H7 (cell line): Measurements from ENCODE around the gene PLXNA4. TPM values are rescaled to one million over a fixed set of nuclear protein-coding genes. Genes with fewer than 3 reads are reported as not detected.

Experiments used
- DNase-seq: peaks from one replicate; pipeline ENCODE4 v3.0.0; 2012
- H3K27me3 ChIP-seq: 2 replicates; pipeline ENCODE4 v1.6.0; 2011; ENCODE audit warnings: mild to moderate bottlenecking, low read length; ENCODE audit not compliant: control insufficient read depth, insufficient read depth
- H3K36me3 ChIP-seq: replicated peaks from 2 replicates; pipeline ENCODE4 v1.5.1; 2011; ENCODE audit warnings: low read length; ENCODE audit not compliant: control insufficient read depth, insufficient read depth
- H3K4me3 ChIP-seq: 2 replicates; pipeline ENCODE4 v1.5.1; 2011; ENCODE audit warnings: low read depth, mild to moderate bottlenecking, control low read depth, low read length, moderate library complexity; ENCODE audit not compliant: insufficient read depth
- total RNA-seq: library from RNA; depleted of rRNA; stranded (reverse); fragments of >200 nt; shearing (Covaris generic); gene quantifications from 2 replicates; pipeline ENCODE4 v1.2.3, GENCODE V29; 2014

PLXNA4 gene
- total RNA-seq, 1 experiment from 2014 or later, result 1.0 TPM

DNA sequence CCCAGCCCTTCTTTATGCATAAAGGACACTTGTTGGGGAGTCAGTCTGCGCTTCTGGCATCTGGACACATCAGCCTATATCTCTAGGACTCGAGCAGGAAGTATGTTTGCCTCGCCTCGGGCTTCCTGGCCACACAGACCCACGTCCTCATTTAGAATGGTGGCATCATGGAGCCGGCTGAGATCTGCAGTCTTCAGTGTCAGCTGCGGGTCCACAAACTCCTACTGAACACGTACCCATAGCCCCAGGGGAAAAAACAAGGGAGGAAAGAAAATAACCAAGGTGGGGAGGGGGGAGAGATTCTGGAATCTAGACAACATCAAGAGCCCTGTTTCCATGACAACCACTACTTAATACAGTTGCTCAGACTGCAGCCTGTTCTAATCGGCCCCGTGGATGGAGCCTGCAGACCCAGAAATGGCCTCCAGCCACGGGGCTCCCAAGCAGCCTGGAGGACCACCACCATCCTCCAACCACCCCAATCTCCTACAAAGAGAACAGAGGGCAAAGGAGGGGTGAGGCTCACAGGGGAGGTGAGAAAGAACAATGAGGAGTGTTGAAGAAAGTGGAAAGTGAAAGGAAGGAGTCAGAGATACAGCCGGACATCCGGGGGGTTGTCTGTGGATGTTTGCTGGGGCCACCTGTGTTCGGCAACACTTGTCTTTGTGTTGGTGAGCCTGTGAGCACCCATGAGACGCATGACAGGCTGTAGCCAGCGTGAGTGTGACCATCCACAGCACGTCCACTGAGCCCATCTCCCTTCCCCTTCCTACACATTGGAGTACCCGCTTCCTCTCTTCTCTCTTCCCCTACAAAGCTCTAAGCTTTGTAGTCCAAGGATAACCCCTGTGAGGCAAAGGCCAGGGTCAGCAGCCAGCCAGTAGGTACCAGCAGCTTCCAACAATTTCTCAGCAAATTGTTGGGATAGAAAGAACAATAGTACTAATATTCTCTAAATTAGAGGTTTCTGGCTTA is 141.0 kb downstream of the PLXNA4 start:
- no peak overlapping the region for H3K4me3 ChIP-seq
- no peaks in the 10 kb centered on the region for H3K27me3 ChIP-seq
- DNase-seq, result no peak
- no peaks in the 10 kb centered on the region for H3K36me3 ChIP-seq

DNA sequence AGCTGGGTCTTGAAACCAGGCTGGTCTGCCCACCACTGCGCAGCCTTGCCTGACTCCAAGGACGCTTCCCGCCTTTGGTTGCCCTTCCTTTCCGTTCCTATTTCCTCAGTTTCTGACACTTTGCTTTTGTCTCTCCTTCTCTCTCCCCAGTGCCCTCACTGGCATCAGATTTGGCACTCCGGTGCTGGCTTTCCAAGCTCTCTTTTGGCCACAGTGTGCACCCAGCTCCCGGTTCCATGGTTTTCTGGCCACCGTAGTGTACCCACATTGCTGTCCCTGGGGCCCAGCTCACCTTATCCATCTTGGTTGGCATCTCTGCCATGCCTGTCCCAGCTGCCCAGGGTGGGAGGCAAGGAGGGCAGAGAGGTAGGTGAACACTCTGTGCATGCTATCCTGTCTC is 142.2 kb downstream of the PLXNA4 start:
- Histone ChIP-seq H3K4me3 (no peak overlapping the region), H3K36me3 (no peaks in the 10 kb centered on the region), H3K27me3 (no peaks in the 10 kb centered on the region)
- no peak for DNase-seq

DNA sequence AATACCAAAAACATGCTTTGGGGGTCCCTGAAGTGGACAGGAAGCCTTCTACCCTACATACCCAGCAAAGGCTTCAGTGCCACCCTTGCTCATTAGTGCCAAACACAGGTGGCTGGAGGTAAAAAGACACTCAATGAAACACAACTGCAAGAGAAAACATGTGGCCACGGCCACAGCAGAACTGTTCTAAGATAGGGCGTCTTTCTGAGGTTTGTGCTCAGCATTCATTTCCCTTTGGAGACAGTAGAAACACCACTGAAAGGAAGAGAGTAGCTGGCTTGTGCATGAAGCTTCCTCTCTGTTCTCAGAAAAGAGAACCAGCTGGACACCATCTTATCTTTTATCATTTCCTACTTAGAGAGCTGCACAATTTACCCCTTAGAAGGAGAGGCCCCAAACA is 143.0 kb downstream of the PLXNA4 start:
- no peak for DNase-seq
- no peaks in the 10 kb centered on the region for H3K36me3 ChIP-seq
- H3K27me3 ChIP-seq, result no peaks in the 10 kb centered on the region
- no peak overlapping the region for H3K4me3 ChIP-seq

DNA sequence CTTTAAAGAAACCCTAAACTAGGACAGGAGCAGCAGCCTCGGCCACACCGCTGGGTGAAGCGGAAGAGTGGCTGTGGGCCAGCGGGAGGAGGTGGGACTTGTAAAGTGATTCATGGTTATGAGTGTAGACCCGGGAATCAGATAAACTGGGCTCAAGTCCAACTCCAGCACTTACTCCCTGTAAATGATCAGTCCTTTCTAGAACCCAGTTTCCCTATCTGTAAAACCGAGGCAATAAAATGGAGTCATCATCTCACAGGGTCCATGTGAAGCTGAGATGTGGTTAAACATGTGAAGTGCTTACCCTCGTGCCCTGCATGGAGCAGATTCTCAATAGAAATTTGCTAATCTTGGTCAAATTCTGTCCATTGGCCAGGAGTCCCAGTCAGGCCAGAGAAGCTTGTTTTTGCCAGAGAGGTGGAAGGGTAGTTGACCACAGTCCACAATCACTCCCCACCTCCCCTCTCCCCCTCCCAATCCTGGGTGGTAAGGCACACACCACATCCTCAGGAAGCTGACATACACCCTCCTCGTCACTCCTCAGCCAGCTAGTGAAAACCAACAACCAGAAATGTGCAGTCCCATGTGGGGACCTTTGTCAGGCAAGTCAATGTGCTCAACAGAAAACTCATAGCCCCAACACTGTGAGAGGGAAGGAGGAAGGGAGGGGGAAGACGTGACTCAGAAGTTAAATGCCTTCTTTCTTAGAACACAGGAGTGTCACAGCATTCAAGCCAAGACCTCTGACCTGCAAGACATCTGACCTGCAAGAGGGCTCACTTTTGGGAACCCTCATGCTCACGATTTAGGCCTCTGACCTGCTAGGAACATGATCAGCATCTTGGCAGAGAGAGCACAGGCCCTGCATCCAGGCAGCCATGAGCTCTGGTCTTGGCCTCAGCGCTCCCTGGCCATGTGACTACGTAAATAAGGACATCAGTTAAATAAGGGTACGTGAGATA is 145.1 kb downstream of the PLXNA4 start:
- Histone ChIP-seq H3K36me3 (no peaks in the 10 kb centered on the region), H3K27me3 (no peaks in the 10 kb centered on the region), H3K4me3 (no peak overlapping the region)
- no peak for DNase-seq

DNA sequence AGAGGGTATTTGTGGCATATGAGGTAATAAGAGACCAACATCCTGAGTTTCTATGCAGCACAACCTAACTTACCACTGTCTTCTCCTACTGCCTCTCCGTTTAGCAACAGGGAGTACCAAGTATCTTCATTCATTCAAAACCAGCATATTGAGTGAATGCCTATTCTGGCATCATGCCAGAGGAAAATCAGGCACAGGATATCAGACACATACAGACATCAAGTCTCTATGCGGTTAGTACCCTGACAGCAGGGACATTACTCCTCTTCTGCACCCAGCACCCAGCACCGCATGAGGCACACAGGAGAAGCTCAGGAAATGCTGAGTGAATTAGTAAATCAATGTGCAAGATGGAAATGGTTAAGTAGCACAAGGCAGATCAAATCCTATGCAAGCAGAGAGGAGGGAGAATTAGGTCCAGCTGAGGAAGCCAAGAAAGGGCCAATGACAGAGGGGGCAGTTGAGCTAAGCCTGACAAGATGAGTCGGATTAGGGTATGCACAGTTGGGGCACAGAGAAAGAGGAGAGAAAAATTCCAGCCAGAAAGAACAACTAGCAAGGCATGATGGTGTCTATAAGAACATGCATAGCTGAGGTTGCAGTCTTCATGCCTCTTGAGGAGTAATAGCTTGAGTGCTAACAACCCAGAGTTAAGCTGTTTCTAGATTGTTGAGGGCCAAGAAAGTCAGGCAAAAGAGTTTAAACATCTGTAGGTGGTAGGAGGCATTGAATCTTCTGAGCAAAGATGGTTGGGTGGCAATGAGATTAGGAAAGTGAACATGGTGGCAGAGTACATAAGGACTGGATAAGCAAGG is 146.0 kb downstream of the PLXNA4 start:
- DNase-seq, result no peak
- H3K27me3 ChIP-seq, result no peaks in the 10 kb centered on the region
- no peak overlapping the region for H3K4me3 ChIP-seq
- no peaks in the 10 kb centered on the region for H3K36me3 ChIP-seq

DNA sequence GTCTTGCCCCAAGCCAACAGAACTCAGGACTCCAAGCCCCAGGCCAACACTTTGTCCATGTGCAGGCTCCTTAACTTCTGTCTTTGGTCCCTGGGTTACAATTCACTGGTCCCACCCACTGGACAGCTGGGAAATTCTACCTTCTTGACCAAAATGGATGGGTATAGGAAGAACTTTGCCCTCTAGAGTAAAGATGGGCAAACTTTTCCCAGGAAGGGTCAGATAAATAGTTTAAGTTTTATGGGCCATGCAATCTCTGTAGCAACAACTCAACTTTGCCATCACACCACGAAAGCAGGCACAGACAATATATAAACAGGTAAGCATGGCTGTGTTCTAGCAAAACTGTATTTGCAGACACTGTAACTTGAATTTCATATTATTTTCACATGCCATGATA is 147.1 kb downstream of the PLXNA4 start:
- Histone ChIP-seq H3K36me3 (no peaks in the 10 kb centered on the region), H3K4me3 (no peak overlapping the region), H3K27me3 (no peaks in the 10 kb centered on the region)
- no peak for DNase-seq

DNA sequence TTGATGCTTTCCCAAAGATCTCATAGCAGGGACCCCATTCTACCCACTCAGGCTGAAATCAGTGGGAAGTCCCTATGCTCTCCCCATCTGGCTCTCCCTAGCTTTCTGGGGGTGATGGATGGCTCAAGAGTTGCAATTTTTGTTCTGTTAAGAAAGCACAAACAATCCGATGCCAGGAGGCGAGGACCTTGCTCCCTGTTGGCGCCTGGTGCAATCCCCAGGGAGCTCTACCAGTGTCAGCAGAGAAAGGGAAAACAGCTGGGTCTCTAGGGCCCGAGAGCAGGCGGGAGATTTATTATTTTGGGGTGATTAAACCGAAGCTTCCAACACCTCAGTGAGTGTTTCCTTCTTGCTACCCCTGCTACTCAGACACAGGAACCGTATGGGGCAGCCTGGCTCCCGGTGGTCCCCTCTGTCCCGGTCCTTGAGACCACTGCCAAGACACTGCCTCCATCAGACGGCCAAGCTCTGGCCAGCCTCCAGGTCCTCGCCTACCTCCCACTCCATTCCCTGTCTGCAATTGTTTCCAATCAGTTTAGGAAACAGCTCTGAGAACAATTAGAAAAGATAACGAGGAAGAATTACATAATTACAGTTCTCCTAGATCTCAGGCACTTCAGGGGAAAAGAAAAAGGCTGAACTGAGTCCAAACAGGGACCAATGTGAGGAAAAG is 147.9 kb downstream of the PLXNA4 start:
- H3K36me3 ChIP-seq, result no peaks in the 10 kb centered on the region
- DNase-seq, result no peak

DNA sequence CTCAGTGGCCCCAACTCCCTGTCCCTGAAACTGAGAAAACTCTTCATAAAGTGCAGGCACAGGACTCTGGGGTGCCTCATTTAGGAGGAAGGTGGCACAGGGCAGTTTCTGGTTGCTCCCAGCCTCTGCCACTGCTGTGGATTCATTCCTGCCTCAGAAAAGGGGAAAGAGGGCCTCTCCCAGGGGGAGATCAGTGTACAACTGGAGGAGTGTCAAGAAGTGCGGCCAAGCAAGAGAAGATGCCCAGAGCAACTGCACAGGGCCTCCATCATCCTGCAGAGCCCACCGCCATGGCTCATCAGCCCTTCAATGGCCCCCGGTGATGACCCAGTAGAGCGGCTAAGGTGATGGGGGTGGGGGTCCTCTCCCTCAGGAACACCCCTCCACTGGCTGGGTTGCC is 150.3 kb downstream of the PLXNA4 start:
- H3K4me3 ChIP-seq, result no peak overlapping the region
- H3K36me3 ChIP-seq, result no peaks in the 10 kb centered on the region
- no peak for DNase-seq
- no peaks in the 10 kb centered on the region for H3K27me3 ChIP-seq

More for the DNA sequence above, 147.9 kb downstream of the PLXNA4 start:
- H3K27me3 ChIP-seq, result no peaks in the 10 kb centered on the region
- H3K4me3 ChIP-seq, result no peak overlapping the region

DNA sequence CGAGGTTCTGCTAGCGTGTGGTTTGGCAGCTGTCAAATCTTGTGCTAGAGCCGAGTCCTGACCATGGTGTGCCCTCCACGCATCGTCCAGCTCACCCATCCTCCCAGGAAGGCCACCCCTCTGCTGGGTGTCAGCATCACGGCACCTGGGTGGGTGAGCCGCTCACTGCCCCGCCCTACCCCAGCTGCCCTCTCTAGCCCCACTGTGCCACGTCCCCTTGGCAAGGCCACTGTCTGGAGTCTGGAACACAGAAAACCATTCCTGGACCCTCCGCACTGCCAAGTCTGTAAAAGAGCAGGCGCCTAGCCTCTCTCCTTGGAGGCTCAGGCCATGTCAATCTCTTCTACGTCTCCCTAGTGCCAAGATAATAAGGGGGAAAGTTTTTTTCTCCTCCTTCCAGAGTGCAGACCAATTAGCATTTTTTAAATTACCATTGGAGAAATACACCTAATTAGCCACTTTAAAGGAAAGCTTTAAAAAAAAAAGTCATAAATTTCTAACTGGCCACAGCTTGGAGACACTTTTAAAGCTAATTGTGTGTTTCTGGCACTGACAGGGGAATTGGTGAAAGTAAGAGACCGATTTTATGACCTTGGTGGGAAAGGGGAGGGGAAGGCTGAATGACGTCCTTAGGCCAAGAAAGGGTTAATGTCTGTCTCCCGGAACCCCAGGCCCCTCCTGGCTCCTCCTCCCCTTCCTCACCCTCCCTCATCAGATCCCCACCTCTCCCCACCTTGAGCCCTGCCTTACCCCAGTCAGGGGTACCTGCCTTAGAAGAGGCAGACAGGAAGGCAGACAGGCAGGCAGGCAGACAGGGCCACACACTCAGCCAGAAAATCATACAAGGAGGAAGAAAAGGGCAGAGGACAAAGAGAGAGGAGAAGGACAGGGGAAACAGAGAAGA is 151.2 kb downstream of the PLXNA4 start:
- no peaks in the 10 kb centered on the region for H3K36me3 ChIP-seq
- DNase-seq, result peak; percentile 92
- no peak overlapping the region for H3K4me3 ChIP-seq
- no peaks in the 10 kb centered on the region for H3K27me3 ChIP-seq

DNA sequence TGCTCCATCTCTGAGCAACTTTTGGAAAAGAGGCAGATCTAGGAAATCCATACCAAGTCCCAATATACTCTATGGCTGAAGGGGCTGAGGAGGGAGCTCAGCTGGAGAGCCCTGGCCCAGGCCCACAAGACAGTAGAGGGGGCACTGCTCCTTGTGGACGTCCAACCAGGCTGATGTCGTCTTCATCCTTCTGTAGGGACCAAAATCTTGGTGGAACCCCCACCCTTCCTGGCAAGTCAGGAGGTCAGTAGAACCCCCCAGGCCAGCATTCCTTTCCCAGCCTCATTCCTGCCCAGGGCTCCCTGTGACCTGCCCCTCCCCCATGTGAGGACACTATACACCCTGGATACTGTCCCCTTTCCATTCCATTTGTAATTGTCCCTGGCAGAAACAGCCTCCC is 152.0 kb downstream of the PLXNA4 start:
- H3K36me3 ChIP-seq, result no peaks in the 10 kb centered on the region
- H3K4me3 ChIP-seq, result no peak overlapping the region
- no peaks in the 10 kb centered on the region for H3K27me3 ChIP-seq
- DNase-seq, result no peak

DNA sequence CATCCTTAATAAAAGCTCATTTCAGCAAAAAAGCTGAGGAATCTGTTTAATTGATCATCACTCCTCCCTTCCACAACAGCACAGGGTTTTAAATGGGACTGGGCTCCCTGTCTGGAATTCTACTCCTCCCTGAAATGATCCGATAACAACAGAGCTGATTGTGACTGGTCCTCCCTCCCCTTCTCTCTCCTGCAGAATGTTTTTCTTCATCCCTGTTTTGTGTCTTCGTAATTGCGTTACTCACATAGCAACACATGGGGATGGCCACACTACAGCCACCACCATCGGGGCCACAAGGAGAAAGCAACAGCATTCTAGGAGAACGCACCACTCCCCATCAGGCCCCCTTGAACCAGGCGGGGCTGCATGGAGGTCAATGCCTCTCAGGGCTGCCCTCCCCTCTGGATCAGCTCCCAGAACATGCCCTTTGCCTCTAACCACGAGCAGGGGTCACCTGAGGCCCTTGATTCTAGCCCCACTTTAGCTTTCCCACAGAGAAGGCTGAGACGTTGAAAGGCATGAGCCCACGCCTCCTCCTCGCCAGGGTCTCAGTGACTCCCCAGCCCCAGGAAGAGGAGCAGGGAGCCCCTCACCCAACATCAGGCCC is 152.6 kb downstream of the PLXNA4 start:
- no peak for DNase-seq
- Histone ChIP-seq H3K4me3 (no peak overlapping the region), H3K36me3 (no peaks in the 10 kb centered on the region), H3K27me3 (no peaks in the 10 kb centered on the region)

DNA sequence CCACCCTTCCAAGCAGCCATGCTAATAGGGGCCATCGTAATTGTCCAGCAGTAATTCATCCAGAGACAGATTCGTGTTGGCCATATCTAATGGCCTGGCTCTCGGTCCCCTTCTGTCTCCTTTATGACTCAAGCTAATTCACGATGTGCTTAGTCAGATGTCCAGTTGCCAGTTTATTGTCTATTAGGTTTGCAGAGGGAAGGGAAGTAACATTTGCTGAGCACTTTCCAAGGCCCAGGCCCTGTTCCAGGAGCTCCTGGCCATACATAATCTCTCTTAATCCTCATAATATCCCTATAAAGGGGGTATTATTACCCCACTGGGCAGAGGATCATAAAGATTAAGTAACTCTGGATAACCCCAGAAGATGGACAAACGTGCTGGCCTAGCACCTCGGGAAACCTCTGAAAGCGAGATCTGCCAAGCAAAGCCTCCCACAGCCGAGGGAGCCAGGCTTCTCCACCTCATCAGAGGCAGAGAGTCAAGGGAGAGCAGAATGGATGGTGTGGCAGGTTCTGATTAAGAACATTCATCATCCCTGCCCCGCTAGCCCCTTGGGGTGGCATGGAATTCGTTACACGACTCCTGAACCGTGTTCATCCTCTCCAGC is 153.7 kb downstream of the PLXNA4 start:
- Histone ChIP-seq H3K27me3 (no peaks in the 10 kb centered on the region), H3K4me3 (no peak overlapping the region), H3K36me3 (no peaks in the 10 kb centered on the region)
- DNase-seq, result no peak
